Endometrium (tissue), 2 donors: Measurements from ENCODE around the gene DMRT1.

Experiments used
- FAIRE-seq: peaks from 2 replicates; lab custom pipeline; 2012; peaks lifted over from hg19 to GRCh38; lab: Jason Lieb, UNC
- donor health status: control.
- donor health status: control.

DMRT1 gene

GRCh38 chr9:841371-842209 lies at the start of gene DMRT1:
DMRT1 (plus strand) TSS chr9:841697; CDS start chr9:841839, 142 bp downstream.
- FAIRE-seq: no peak

- FAIRE-seq: no peak
Observed at GRCh38 chr9:792331-793260, 48.9 kb upstream of the DMRT1 start.

GRCh38 chr9:794386-794785 lies 47.1 kb upstream of the DMRT1 start:
- no peak for FAIRE-seq

GRCh38 chr9:795869-796268 lies 45.6 kb upstream of the DMRT1 start:
- FAIRE-seq: no peak

GRCh38 chr9:800591-801150 lies 40.8 kb upstream of the DMRT1 start:
- FAIRE-seq: no peak

GRCh38 chr9:801399-802071 lies 40.0 kb upstream of the DMRT1 start:
- FAIRE-seq: no peak

- no peak for FAIRE-seq
Observed at GRCh38 chr9:804026-804425, 37.5 kb upstream of the DMRT1 start.

- no peak for FAIRE-seq
Observed at GRCh38 chr9:805151-805550, 36.3 kb upstream of the DMRT1 start.

GRCh38 chr9:806285-807156 lies 35.0 kb upstream of the DMRT1 start:
- FAIRE-seq: peak; percentile 77

GRCh38 chr9:811106-811531 lies 30.4 kb upstream of the DMRT1 start:
- FAIRE-seq: no peak

GRCh38 chr9:818958-819357 lies 22.5 kb upstream of the DMRT1 start:
- no peak for FAIRE-seq

- FAIRE-seq: no peak
Observed at GRCh38 chr9:826500-827280, 14.8 kb upstream of the DMRT1 start.

- no peak for FAIRE-seq
Observed at GRCh38 chr9:840343-840742, 1.2 kb upstream of the DMRT1 start.

- FAIRE-seq: no peak
Observed at GRCh38 chr9:842635-843426, 1.3 kb downstream of the DMRT1 start.

- FAIRE-seq: no peak
Observed at GRCh38 chr9:843427-843785, 1.9 kb downstream of the DMRT1 start.

GRCh38 chr9:846852-847251 lies 5.4 kb downstream of the DMRT1 start:
- no peak for FAIRE-seq

GRCh38 chr9:847505-847904 lies 6.0 kb downstream of the DMRT1 start:
- no peak for FAIRE-seq

GRCh38 chr9:849431-849830 lies 7.9 kb downstream of the DMRT1 start:
- FAIRE-seq: no peak

- no peak for FAIRE-seq
Observed at GRCh38 chr9:852539-852938, 11.0 kb downstream of the DMRT1 start.

- no peak for FAIRE-seq
Observed at GRCh38 chr9:859251-859650, 17.8 kb downstream of the DMRT1 start.
